Hematopoietic multipotent progenitor cell treated with erythropoietin and hydrocortisone succinate and interleukin-3 and kit ligand, for 17 days (in vitro differentiated cells): Measurements from ENCODE around the gene CDK5RAP2.

ENCODE experiments used
- DNase-seq: peaks from one replicate; pipeline ENCODE4 v3.0.0-alpha.2; 2015; ENCODE audit warnings: low spot score

The CDK5RAP2 gene

GRCh38 chr9:120383999-120384924 lies 195.7 kb downstream of the CDK5RAP2 start:
- DNase-seq, result no peak

DNA sequence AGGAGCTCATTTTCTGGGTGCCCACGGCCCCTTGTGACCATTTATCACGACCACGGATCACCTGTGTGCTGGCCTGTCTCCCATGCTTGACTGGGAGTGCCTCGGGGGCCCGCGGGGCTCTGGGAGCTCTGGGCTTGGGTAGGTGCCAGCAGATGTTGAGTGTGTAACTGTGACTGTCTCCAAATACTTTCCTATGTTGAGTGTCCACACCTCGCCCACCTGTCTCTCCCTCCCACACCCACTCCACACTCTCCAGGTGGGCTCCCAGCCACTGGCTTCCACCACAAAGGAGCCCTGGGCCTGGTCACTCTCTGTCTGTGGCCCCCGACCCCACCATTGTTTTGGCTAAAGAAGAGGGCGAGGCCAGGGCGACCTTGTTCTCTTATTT lies 196.4 kb downstream of the CDK5RAP2 start:
- no peak for DNase-seq

GRCh38 chr9:120382453-120382852 lies 197.5 kb downstream of the CDK5RAP2 start:
- no peak for DNase-seq

DNA sequence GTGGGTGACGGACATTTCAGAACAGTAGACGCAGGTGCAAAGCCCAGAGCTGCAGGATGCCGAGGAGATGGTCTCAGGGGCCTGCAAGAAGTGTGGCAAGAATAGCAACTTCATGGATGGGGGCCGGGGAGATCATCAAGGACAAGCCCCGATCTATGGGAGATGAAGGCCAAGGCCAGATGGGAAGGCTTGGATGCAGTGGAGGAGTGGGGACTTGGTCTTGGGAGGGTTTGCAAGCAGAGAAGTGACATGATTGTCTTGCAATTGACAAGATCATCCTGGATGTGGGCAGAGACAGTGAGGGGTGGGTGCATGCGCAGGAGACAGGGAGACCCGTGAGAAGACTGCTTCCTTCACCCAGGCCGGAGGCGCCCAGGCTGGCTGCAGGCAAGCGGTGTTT lies 198.1 kb downstream of the CDK5RAP2 start:
- no peak for DNase-seq

DNA sequence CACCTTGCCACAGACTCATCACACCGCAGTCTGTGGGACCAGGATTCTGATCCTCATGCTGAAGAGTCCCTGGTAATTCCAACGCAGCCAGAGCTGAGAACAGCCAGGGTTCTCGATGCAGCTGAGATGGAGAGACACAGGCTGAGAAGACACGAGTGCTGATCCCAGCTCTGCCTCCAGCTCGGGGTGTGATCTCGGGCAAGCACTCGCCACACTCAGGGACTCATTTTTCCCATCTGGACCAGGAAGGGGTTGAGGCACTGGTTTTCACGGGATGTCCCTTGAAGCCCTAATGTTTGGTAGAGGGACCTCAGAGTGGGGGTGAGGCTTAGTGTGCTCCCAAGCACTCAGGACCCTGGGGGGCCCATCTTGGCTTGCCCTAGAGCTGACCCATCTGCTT lies 200.4 kb downstream of the CDK5RAP2 start:
- DNase-seq, result no peak

- DNase-seq, result no peak
Observed at GRCh38 chr9:120378680-120379079, 201.3 kb downstream of the CDK5RAP2 start.

GRCh38 chr9:120377268-120378159 lies 202.5 kb downstream of the CDK5RAP2 start:
- DNase-seq, result no peak

- no peak for DNase-seq
Observed at GRCh38 chr9:120376101-120376500, 203.9 kb downstream of the CDK5RAP2 start.

GRCh38 chr9:120375316-120375715 lies 204.7 kb downstream of the CDK5RAP2 start:
- DNase-seq, result no peak

DNA sequence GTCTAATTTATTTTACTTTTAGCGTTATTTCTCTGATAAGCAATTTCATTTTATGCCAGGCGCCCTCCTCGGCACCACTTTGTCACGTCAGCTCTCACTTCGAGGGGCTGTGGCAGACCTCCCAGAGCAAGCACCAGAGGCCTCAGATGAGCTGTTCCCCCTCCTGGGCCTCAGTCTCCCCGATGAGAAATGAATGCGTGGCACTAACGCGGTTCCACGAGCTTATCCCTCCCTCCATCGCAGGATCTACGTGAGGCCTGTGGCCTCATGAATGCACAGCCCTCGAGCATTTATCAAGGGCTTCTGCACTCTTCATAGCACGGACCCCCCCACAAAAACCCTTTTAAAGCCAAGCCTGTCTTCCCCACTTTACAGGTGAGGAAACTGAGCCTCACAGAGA lies 205.2 kb downstream of the CDK5RAP2 start:
- no peak for DNase-seq

- no peak for DNase-seq
Observed at GRCh38 chr9:120374239-120374638, 205.7 kb downstream of the CDK5RAP2 start.

GRCh38 chr9:120372040-120372439 lies 207.9 kb downstream of the CDK5RAP2 start:
- DNase-seq, result no peak

- no peak for DNase-seq
Observed at GRCh38 chr9:120369608-120370220, 210.3 kb downstream of the CDK5RAP2 start.

- DNase-seq, result no peak
Observed at GRCh38 chr9:120368799-120369198, 211.2 kb downstream of the CDK5RAP2 start.

DNA sequence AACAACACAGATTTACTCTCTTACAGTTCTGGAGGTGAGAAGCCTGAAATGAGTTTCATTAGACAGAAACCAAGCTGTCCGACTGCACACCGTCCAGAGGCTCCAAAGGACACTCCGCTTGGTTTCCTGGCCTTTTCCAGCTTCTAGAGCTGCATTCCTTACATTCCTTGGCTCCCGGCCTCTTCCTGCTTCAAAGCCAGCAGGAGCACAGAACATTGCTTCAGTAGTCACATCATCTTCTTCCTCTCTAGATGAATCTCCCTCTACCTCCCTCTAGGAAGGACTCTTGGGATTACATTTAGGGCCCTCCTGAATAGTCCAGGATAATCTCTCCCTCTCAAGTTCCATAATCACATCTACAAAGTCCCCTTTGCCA lies 213.3 kb downstream of the CDK5RAP2 start:
- no peak for DNase-seq

DNA sequence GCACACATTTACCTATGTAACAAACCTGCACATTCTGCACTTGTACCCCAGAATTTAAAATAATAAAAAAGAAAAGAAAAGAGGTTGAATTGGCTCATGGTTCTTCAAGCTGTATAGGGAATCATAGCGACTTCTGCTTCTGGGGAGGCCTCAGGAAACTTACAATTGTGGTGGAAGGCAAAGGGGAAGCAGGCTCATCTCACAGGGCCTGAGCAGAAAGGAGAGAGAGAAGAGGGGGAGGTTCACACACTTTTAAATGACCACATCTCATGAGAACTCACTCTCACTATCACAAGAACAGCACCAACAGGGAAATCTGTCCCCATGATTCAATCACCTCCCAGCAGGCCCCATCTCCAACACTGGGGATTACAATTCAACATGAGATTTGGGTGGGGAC lies 214.6 kb downstream of the CDK5RAP2 start:
- no peak for DNase-seq

DNA sequence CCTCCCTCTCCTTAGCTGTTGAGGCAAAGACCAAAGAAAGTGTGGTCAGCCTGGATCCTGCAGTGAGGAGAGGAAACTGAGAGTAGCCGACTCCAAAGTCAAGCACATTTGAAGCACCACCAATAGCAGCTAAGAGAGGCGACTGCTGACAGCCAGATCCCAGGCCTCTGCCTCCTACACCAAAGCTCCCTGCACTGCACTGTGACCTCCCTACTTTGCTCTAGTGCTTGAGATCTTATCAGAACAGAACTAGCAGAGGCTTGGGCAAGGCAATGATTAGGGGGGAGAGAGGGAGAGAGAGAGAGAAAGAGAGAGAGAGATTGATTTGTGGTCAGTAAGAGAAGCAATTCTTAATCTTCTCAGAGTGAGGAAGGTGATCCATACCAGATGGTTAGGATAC lies 216.3 kb downstream of the CDK5RAP2 start:
- no peak for DNase-seq

GRCh38 chr9:120362446-120362845 lies 217.5 kb downstream of the CDK5RAP2 start:
- DNase-seq, result no peak

DNA sequence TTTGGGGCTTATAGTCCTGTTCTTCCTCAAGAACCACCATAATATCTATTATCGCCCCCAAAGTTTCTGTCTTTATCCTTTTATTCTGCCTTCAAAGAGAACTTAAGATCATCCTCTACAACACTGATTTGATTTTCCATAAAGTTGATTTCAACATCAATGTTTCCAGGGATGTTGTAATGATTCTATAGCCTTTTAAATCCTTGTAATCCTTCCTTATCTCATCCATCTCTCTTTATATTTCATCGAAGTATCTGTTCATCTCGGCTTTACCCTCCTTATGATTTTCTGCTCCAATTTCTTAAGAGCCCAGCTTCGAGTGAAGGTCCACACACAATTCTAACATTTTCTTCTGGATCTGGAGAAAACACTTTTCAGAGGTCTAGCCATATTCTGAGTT lies 218.4 kb downstream of the CDK5RAP2 start:
- no peak for DNase-seq

- no peak for DNase-seq
Observed at GRCh38 chr9:120360510-120360909, 219.5 kb downstream of the CDK5RAP2 start.

DNA sequence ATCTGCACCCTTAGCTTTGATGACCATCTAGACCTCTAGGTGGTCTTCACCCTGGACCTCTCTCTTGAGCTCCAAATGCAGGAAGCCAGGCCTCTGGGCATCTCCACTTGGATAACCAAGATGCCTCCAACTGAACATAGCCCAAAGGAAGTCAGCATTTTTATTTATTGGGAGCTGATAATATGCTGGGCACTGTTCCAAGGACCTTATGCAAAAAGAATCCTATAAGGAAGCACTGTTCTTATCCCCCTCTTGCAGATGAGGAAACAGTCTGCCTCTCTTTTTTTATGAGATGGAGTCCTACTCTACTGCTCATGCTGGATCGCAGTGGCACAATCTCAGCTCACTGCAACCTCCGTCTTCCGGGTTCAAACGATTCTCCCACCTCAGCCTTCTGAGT lies 219.9 kb downstream of the CDK5RAP2 start:
- no peak for DNase-seq

GRCh38 chr9:120358877-120359276 lies 221.1 kb downstream of the CDK5RAP2 start:
- no peak for DNase-seq

GRCh38 chr9:120353506-120353905 lies 226.5 kb downstream of the CDK5RAP2 start:
- no peak for DNase-seq
